Measurements from ENCODE around the gene REC8. TPM values are rescaled to one million over a fixed set of nuclear protein-coding genes. Genes with fewer than 3 reads are reported as not detected.

REC8 gene
- total and polyA plus RNA-seq, 2 of the 13 experiments (the other 11 are each of a cell fraction or from before 2014, with no cell fraction given) = 3.4 to 14.7 TPM

DNA sequence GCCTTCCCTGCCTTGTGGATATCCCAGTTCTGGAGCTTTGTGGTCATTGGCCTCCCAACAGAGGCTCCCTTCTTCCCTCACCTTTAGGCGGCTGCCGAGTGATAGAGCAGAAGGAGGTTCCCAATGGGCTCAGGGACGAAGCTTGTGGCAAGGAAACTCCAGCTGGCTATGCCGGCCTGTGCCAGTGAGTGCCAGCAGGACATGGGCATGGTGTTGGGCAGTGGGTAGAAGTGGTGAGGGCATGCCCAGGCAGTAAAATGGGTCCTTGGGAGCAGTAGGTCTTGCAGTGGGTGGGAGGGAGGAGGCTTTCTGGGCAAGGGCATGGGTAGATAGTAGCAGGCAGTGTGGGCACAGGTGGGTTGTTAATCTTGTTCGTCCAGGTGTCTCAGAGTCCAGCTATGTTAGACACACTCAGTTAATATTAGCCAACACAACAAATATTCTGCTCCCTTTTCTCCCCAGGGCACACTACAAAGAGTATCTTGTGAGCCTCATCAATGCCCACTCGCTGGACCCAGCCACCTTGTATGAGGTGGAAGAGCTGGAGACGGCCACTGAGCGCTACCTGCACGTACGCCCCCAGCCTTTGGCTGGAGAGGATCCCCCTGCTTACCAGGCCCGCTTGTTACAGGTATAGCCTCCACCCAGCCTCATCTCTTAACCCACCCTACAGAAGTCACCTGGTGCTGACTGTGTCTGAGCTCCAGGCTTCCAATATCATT, 11.9 kb upstream of the REC8 start (continued):
- no peak for TF ChIP-seq STAT6 (CRISPR knock-in tag; IDR thresholded peaks at IDR 0.05; ENCODE audit: borderline replicate concordance)
- no peak for TF ChIP-seq YEATS2 (CRISPR knock-in tag; IDR thresholded peaks at IDR 0.05; ENCODE audit: borderline replicate concordance)
- no peak for TF ChIP-seq NR0B2 (CRISPR knock-in tag; IDR thresholded peaks at IDR 0.05)
- TF ChIP-seq ZNF333 (CRISPR knock-in tag; IDR thresholded peaks at IDR 0.05; ENCODE audit: borderline replicate concordance) = peak; percentile 59; the same call in 1 of the 2 replicates
- TF ChIP-seq, protein P1, sequence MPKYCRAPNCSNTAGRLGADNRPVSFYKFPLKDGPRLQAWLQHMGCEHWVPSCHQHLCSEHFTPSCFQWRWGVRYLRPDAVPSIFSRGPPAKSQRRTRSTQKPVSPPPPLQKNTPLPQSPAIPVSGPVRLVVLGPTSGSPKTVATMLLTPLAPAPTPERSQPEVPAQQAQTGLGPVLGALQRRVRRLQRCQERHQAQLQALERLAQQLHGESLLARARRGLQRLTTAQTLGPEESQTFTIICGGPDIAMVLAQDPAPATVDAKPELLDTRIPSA (CRISPR knock-in tag; IDR thresholded peaks at IDR 0.05; ENCODE audit: borderline replicate concordance) = no peak
- no peak for TF ChIP-seq NKX3-1 (CRISPR knock-in tag; IDR thresholded peaks at IDR 0.05)
- no peak for TF ChIP-seq NR2F1 (CRISPR knock-in tag; IDR thresholded peaks at IDR 0.05)
- TF ChIP-seq LBX2 (CRISPR knock-in tag; IDR thresholded peaks at IDR 0.05; ENCODE audit: borderline replicate concordance) = peak; percentile 49; the same call in 1 of the 2 replicates
- TF ChIP-seq, protein P2, sequence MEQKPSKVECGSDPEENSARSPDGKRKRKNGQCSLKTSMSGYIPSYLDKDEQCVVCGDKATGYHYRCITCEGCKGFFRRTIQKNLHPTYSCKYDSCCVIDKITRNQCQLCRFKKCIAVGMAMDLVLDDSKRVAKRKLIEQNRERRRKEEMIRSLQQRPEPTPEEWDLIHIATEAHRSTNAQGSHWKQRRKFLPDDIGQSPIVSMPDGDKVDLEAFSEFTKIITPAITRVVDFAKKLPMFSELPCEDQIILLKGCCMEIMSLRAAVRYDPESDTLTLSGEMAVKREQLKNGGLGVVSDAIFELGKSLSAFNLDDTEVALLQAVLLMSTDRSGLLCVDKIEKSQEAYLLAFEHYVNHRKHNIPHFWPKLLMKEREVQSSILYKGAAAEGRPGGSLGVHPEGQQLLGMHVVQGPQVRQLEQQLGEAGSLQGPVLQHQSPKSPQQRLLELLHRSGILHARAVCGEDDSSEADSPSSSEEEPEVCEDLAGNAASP (CRISPR knock-in tag; IDR thresholded peaks at IDR 0.05; ENCODE audit: borderline replicate concordance) = no peak
- 0 out of 2 replicates have a peak, but pooled peaks have one; percentile 28 for TF ChIP-seq ZNF431 (CRISPR knock-in tag; IDR thresholded peaks at IDR 0.05; ENCODE audit: borderline replicate concordance, low read depth)
- no peak for TF ChIP-seq RARA (CRISPR knock-in tag; IDR thresholded peaks at IDR 0.05)
- TF ChIP-seq, protein P3, sequence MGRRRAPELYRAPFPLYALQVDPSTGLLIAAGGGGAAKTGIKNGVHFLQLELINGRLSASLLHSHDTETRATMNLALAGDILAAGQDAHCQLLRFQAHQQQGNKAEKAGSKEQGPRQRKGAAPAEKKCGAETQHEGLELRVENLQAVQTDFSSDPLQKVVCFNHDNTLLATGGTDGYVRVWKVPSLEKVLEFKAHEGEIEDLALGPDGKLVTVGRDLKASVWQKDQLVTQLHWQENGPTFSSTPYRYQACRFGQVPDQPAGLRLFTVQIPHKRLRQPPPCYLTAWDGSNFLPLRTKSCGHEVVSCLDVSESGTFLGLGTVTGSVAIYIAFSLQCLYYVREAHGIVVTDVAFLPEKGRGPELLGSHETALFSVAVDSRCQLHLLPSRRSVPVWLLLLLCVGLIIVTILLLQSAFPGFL (CRISPR knock-in tag; IDR thresholded peaks at IDR 0.05) = no peak
- no peak for TF ChIP-seq KAT7 (CRISPR knock-in tag; IDR thresholded peaks at IDR 0.05; ENCODE audit: borderline replicate concordance)
- no peak for TF ChIP-seq BATF2 (CRISPR knock-in tag; IDR thresholded peaks at IDR 0.05)
- no peak for TF ChIP-seq CC2D1A (CRISPR knock-in tag; IDR thresholded peaks at IDR 0.05)
- no peak for TF ChIP-seq HNF4A (CRISPR knock-in tag; IDR thresholded peaks at IDR 0.05)
- TF ChIP-seq CBX1 (IDR thresholded peaks at IDR 0.05; ENCODE audit: low read depth) = no peak
- TF ChIP-seq TFE3 (CRISPR knock-in tag; IDR thresholded peaks at IDR 0.05) = no peak
- no peak for TF ChIP-seq NCOR1 (IDR thresholded peaks at IDR 0.05; ENCODE audit: borderline replicate concordance, low read length)
- no peak; a peak in 1 of 4 replicates for TF ChIP-seq POLR2A (IDR thresholded peaks at IDR 0.05; ENCODE audit: insufficient read depth in 1 of 2, low read depth in 2 of 2, low read length in 2 of 2)

All from HepG2 (cell line).